GM12865 (cell line): ENCODE data around the gene NOC3L.
"Not testable (repeated sequence)": the region's sequence is repeated elsewhere in the genome, so short reads cannot be mapped to it uniquely, and the experiment has no call there.

Experiments used
- DNase-seq: peaks from one replicate; pipeline ENCODE4 v3.0.0; 2010; ENCODE audit warnings: low read depth
- H3K4me3 ChIP-seq: 2 replicates; pipeline ENCODE4 v1.5.1; 2011; ENCODE audit warnings: mild to moderate bottlenecking, low read depth, low read length, control low read depth
- TF ChIP-seq, protein P1 (sequence below): IDR thresholded peaks from 2 replicates; pipeline ENCODE4 v1.5.1; 2011; ENCODE audit warnings: low read length, control low read depth, low read depth, inconsistent platforms; ENCODE audit not compliant: insufficient read depth; ENCODE audit errors: missing control alignments

The NOC3L gene

DNA sequence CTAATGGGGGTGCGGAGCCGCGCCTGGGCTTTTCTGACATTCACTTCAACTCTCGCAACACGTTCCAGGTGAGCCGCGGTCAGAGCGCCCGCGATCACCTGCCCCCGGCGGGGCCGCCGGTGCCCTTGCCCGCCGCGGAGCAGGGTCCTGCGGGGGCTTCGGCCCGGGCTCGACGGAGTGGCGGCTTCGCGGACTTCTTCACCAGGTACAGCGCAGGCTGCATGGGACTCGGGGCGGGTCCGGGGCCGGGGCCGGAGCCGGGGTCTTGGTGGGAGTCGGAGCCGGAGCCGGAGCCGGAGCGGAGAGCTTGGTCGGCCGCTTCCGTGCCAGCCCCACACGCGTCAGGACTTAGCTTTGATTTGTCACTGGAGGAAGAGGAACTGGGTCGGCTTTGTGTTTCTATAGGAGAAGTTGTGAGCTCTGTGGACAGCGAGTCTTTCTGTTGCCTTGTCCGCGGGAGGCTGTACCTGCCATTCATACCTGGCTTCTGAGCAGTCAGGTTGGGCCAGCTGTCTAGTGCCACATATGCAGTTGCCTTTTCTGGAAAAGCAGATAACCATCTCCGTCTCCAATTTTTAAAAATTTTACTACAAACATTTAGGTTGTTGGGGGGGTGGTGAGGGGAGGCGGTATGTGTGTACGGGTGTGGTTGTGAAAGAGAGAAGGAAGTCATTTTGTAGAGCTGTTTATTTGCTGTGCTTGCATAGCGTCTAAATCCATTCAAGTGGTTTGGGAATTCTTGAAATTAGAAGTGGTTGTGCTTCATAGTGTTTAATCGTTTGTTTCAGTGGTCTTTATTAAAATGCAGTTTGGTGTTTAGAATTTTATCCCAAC is 40.9 kb upstream of the NOC3L start:
- H3K4me3 ChIP-seq = peak overlapping the region; percentile 76
- DNase-seq = peak; percentile 93
- TF ChIP-seq, protein P1, sequence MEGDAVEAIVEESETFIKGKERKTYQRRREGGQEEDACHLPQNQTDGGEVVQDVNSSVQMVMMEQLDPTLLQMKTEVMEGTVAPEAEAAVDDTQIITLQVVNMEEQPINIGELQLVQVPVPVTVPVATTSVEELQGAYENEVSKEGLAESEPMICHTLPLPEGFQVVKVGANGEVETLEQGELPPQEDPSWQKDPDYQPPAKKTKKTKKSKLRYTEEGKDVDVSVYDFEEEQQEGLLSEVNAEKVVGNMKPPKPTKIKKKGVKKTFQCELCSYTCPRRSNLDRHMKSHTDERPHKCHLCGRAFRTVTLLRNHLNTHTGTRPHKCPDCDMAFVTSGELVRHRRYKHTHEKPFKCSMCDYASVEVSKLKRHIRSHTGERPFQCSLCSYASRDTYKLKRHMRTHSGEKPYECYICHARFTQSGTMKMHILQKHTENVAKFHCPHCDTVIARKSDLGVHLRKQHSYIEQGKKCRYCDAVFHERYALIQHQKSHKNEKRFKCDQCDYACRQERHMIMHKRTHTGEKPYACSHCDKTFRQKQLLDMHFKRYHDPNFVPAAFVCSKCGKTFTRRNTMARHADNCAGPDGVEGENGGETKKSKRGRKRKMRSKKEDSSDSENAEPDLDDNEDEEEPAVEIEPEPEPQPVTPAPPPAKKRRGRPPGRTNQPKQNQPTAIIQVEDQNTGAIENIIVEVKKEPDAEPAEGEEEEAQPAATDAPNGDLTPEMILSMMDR = no peak

DNA sequence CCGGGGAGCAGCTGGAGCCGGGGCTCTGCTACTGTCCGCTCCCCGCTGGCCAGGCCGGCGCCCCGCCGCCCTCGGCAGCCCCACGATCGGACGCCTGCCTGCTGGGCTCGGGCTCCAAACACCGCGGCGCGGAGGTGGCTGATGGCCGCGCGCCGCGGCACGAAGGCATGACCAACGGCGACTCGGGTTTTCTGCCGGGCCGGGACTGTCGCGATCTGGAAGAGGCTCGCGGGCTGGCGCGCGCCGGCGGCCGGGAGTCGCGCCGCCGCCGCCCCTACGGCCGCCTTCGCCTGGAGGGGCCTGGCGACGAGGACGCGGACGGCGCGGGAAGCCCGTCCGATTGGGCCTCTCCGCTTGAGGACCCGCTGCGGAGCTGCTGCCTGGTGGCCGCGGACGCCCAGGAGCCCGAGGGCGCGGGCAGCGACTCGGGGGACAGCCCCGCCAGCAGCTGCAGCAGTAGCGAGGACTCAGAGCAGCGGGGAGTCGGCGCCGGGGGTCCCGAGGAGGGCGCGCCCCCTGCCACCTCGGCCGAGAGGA is 40.2 kb upstream of the NOC3L start:
- TF ChIP-seq, protein P1 = no peak
- peak overlapping the region; percentile 76 for H3K4me3 ChIP-seq
- DNase-seq = peak; percentile 62

DNA sequence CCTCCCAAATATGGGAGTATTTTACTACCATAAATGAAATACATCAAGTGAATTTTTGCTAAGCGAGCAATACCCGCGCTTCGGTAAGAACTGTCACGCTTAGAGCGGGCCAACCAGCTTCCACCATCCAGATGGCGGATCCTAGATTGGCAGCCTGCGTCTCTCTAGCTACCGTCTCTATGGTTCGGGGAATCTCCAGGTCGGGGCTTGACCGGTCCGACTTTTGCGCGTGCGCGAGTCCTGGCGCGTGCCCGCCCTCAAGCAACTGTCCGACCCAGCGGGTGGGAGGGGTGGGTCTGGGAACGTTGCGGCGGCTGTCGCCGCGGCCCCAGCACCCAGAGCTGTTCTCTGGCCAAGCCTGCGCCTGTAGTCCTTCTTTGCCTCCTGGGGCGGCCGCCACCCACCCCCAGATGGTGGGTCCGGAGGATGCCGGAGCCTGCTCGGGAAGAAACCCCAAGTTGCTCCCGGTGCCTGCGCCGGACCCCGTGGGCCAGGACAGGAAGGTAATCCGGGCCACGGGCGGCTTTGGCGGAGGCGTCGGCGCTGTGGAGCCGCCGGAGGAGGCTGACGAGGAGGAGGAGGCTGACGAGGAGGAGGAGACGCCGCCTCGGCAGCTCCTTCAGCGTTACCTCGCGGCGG is 39.6 kb upstream of the NOC3L start, which contains the start of gene TBC1D12:
Gene TBC1D12 (plus strand): TSS at position 338 of the 639 bp plus-strand sequence. CDS start 73 bp downstream, at position 411.
- H3K4me3 ChIP-seq = peak within 1 kb of the TSS; percentile 76
- TF ChIP-seq, protein P1 = no peak
- DNase-seq = peak; percentile 98

DNA sequence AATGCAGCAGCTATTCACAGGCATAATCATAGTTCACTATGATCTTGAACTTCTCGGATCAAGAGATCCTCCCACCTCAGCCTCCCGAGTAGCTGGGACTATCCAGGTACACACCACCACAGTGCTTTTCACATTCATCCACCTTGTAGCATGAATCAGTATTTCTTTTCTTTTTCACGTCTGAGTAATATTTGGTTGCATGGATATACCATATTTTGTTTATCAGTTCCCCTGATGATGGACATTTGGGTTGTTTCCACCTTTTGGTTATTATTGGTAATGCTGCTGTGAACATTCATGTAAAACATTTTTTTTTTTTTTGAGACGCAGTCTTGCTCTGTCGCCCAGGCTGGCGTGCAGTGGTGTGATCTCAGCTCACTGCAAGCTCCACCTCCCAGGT is 36.0 kb upstream of the NOC3L start:
- TF ChIP-seq, protein P1 = no peak
- DNase-seq = no peak
- no peak overlapping the region for H3K4me3 ChIP-seq

DNA sequence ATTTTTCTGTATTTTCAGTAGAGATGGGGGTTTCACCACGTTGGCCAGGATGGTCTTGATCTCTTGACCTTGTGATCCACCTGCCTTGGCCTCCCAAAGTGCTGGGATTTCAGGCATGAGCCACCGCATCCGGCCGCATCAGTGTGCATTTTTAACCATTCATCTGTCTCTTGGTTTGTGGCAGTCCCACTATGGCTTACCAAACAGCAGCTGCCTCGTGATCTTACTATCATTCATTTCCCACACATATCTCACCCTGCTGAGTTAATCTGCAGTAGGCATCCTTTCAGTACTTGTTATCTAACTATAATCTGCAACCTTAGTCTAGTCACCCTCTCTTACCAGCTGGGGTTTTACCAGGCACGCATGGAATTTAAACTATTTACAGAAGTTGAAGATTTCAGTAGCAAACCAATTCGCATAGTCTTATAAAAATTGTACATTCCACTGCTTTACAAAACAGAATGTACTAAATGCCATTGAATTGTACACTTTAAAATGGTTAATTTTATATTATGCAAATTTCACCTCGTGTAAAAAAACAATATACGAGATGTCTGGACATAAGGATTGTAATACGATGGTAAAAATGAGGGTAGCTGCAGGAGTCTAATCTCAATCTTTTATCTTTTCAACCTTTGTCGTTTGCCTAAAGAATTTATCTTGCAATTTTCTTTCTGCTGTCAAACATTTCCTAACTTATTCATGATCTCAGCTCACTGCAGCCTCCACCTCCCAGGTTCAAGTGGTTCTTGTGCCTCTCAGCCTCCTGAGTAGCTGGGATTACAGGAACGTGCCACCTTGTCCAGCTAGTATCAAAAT is 35.0 kb upstream of the NOC3L start:
- no peak overlapping the region for H3K4me3 ChIP-seq
- TF ChIP-seq, protein P1 = no peak
- DNase-seq = no peak

DNA sequence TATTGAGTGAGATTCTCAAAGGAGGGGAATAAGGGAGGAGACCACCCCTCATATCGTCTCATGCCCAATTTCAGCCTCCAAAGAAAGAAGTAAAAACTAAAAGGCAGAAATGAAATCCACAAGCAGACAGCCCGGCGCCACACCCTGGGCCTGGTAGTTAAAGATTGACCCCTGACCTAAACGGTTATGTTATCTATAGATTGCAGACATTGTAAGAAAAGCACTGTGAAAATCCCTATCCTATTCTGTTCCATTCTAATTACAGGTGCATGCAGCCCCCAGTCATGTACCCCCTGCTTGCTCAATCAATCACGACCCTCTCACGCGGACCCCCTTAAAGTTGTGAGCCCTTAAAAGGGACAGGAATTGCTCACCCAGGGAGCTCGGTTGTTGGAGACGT is 29.4 kb upstream of the NOC3L start:
- not testable (repeated sequence) for H3K4me3 ChIP-seq, DNase-seq

DNA sequence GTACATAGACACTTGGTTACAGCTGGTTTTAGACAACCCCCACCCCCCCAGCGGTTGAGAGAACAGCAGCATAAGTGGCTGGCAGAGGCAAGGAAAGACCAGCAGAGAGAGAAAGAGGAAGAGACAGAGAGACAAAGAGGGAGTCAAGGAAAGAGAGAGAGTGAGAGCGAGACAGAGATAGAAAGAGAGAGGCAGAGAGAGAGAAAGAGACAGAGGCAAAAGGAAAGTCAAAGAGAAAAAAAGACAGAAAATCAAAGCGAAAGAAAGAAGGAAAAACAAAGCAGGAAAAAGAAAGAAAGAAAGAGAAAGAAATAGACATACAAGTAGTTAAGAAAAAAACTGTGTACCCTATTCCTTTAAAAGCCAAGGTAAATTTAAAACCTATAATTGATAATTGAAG is 23.0 kb upstream of the NOC3L start:
- not testable (repeated sequence) for DNase-seq, H3K4me3 ChIP-seq
